NCI-H146 (cell line): ENCODE data around the gene RBBP9.
"Not testable (repeated sequence)": the region's sequence is repeated elsewhere in the genome, so short reads cannot be mapped to it uniquely, and the experiment has no call there.

Experiments used
- DNase-seq: peaks from one replicate; lab custom pipeline; 2025; lab: John Stamatoyannopoulos, UW

The RBBP9 gene

GRCh38 chr20:18496740-18497592 lies at the start of gene RBBP9:
RBBP9 (minus strand) TSS chr20:18497225; CDS start chr20:18497167, 58 bp downstream.
- peak; percentile 93 for DNase-seq

DNA sequence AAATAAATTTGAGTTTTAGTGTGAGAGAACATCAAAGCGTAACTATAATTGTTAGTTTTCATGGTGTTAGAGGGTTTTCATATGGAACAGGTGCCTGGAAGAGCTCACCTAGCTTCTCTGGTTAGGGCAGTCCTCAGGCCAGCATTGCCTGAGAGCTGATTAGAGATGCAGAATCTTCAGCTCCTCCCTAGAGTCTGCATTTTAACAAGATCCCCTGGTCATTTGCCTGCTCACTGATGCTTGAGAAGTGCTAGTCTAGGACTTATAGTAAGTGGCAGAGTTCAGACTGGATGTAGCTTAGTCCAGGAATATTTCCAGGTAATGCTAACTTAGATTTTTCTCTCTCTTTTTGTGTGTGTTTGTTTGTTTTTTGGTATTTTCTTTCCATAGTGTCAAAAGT lies 48.5 kb upstream of the RBBP9 start:
- DNase-seq = peak; percentile 14

GRCh38 chr20:18543932-18544331 lies 46.9 kb upstream of the RBBP9 start:
- DNase-seq = peak; percentile 99

GRCh38 chr20:18543216-18543615 lies 46.2 kb upstream of the RBBP9 start:
- DNase-seq = no peak

GRCh38 chr20:18541741-18542140 lies 44.7 kb upstream of the RBBP9 start:
- no peak for DNase-seq

DNA sequence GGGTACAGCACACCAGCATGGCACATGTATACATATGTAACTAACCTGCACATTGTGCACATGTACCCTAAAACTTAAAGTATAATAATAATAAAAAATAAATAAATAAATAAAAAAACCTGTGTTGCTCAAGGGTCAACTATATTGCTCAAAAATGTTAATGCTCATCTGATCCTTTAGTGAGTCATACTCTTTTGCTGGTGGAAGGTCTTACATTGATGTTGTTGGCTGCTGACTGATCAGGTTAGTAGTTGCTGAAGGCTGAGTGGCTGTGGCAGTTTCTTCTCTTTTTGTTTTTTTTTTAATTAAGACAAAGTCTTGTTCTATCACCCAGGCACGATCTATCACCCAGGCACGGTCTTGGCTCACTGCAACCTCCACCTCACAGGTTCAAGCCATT lies 40.6 kb upstream of the RBBP9 start:
- no peak for DNase-seq

- no peak for DNase-seq
Observed at GRCh38 chr20:18533978-18534644, 37.1 kb upstream of the RBBP9 start.

- DNase-seq = no peak
Observed at GRCh38 chr20:18533491-18533890, 36.5 kb upstream of the RBBP9 start.

DNA sequence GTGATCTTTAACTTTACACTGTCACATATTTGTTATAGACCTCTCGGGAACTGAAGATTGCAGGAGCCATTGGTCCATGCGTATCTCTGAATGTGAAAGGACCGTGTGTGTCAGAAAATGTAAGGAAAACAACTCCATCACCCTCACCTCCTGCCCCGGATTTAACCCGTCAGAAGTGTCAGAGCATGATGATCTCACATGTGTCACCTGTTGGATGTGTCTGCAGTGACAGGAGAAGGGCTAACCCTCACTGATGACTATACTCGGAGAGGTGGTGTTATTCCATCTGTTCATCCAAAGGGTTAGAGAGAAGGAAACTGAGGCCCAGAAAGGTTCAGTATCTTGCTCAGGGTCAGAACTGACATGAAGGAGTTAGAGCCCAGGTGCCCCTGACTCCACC lies 35.6 kb upstream of the RBBP9 start:
- DNase-seq = no peak

- no peak for DNase-seq
Observed at GRCh38 chr20:18529041-18529440, 32.0 kb upstream of the RBBP9 start.

DNA sequence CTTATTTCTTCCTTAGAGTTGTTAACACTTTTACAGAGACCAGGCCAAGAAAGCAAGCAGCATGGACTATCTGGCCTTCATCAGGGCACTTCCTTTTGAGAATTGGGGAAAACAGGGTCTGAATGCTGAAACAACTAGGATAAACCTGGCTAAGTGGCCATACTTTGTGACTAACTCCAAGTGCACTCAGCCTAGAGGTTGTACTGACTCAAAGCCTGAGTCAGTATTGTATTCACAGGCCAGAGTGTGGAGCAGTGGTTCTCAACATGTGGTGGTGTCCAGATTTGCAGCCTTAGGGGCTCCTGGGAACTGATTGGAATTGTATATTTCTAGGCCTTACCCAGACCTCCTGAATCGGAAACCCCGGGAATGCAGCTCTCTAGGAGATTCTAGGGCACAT lies 30.8 kb upstream of the RBBP9 start:
- DNase-seq = no peak

DNA sequence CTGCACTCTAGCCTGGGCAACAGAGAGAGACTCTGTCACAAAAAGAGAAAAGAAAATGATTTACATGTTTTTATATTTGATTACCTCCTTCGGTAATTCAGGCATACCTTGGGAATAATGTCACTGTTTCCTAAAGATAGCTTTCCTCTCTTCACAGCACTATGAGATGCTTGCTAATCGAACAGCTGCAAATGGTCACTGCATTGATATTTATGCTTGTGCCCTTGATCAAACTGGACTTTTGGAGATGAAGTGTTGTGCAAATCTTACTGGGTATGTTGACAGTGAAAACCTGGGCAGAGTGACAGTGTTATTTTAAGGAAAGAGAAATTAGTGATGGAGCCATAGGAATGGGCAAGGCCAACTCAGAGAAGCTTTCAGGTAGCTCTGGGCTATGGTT lies 30.3 kb upstream of the RBBP9 start:
- DNase-seq = no peak

DNA sequence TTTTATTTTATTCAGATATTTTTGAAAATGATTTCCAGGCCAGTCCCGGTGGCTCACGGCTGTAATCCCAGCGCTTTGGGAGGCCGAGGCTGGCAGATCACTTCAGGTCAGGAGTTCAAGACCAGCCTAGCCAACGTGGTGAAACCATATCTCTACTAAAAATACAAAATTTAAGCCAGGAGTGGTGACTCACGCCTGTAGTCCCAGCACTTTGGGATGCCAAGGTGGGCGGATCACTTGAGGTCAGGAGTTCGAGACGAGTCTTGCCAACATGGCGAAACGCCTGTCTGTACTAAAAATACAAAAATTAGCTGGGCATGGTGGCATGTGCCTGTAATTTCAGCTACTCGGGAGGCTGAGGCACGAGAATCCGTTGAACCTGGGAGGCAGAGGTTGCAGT lies 29.7 kb upstream of the RBBP9 start:
- DNase-seq = not testable (repeated sequence)

- DNase-seq = no peak
Observed at GRCh38 chr20:18524646-18525045, 27.6 kb upstream of the RBBP9 start.

DNA sequence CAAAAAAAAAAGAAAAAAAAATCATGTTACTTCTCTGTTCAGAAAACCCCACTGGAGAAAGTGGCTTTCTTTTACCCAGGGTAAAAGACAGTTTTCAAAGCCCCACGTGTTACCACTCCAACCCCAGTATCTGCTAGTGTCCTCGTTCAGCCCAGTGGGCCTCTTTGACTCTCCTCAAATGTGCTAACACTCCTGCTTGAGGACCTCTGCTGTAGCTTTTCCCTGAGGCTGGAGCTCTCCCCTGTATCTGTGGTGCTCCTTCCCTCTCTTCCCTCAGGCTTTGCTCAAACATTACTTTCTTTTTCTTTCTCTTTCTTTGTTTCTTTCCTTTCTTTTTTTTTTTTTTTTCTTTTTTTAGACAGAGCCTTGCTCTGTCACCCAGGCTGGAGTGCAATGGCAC lies 26.0 kb upstream of the RBBP9 start:
- no peak for DNase-seq

DNA sequence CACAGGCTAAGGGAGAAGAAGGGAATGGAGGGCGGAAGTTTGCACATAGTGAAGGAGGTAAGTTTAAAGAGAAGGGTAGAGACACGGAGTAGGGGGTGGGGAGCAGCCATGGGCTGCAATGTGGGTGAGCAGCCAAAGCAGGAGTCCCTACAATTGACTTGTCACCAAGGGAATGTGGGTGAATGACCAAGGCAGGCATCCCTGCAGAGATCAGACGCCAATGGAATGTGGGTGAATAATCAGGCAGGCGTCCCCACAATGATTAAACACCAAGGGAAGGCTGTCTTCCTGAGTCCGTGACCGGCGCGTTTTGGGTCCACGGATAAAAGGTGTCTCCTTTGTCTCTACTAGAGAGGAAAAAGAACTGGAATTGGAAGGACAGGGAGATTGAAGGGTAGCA lies 25.0 kb upstream of the RBBP9 start:
- not testable (repeated sequence) for DNase-seq

- no peak for DNase-seq
Observed at GRCh38 chr20:18515973-18516372, 18.9 kb upstream of the RBBP9 start.

DNA sequence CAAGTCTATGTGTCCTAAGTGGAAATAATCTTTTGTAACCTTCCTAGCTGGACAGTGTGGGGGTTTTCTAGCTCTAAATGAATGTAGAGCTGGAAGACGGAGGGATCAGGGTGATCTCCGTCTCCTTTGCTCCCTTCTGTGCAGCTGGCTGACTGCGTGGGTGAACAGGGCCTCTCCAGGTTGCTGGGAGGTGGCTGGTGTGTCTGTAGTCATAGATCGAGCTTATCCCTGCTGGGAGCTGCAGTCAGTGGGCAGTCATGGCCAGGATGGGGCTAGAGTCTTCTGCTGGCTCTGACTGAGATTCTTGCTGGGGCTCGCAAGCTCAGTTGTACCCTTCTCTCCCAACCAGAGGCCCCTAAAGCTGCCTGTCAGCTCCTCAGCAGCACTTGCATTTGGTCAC lies 17.1 kb upstream of the RBBP9 start:
- DNase-seq = no peak

GRCh38 chr20:18513208-18513607 lies 16.2 kb upstream of the RBBP9 start:
- no peak for DNase-seq

DNA sequence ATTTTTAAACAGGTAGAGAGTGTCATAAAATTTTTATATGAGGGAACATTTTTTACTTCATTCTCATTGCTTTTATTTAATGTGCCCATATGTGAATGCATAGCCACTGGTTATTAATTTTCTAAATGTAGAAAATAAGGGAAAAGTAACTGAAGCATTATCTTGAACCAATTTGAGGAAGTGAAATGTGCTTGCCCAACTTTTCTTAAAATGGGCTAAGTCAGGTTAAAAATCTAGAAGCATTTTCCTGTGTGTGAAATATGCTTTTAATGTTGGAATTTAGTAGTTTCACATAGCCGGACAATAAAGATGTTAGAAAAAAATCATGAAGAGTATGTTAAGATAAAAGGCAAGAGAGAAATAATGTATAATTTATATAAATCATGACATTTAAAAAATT lies 14.5 kb upstream of the RBBP9 start:
- no peak for DNase-seq

DNA sequence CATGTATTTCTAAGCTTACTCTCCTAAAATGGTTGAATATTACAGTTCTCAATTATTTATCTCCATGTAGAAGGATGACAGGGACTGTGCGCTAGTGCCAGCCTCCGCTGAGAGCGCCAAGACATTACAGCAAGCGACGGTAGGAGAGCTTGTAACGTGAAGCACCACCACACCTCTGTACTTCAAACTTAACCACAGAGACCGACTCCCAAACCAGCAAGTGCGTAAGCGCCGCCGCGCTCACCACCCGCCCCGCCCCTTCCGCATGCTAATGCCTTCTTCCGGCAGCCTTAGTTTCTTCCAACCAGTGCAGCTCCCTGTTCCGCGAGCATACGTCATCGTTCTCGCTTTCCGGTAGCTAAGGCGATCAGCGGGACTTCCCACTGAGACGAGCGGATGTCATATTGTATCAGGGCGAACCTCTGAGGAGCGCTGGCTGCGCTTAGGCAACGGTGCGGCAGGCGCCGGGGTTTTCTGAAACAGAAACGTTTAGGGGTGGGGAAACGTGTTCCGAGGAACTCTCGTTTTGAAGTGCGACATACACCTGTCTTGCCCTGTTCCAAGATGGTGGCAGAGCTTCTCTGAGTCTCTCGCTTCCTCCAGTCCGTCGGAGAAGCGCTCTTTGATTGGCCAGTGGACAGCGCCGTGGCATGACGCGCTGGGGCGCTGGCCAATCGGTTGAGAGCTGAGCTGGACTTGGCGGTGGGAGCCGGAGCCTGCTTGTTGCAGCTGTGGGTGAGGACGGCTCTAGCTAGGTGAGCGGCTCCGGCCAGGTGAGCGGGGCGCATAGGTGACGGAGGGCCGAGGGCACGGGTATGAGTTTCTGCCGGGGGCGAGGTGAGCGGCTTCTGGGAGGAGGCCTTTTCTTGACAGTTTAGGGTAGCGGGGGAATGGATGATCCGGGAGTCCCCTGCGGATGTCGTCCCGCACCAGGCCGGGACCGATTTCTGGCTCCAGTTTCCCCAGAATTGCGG lies 10.5 kb upstream of the RBBP9 start, which contains the start of gene SEC23B:
Gene SEC23B, plus strand, starts transcription at position 723 of the 974 bp plus-strand sequence. CDS start 2,896 bp downstream, outside the sequence.
- DNase-seq = peak; percentile 99

GRCh38 chr20:18506744-18507143 lies 9.7 kb upstream of the RBBP9 start:
- peak; percentile 60 for DNase-seq
